WTC11 (cell line): Measurements from ENCODE around the gene ZNF76. TPM values are rescaled to one million over a fixed set of nuclear protein-coding genes. Genes with fewer than 3 reads are reported as not detected.
A peak's percentile ranks its signal among the peaks of the same experiment; 100 is the strongest.

ENCODE experiments used
- ATAC-seq: fragments of 200-7000 bp; cut with Tn5 transposase; 2 replicates; pipeline ENCODE4 v1.10.0; 2021; ENCODE audit warnings: mild to moderate bottlenecking, moderate library complexity
- CTCF ChIA-PET: fragments of 300-600 bp; sonication (Branson Sonifier 250); formaldehyde crosslinking; loops from one replicate; lab custom pipeline; 2021; ENCODE audit warnings: antibody characterized with exemption; lab: Charles Lee
- POLR2A ChIA-PET: fragments of 350-600 bp; sonication (Branson Sonifier 250); formaldehyde crosslinking; loops from one replicate; lab custom pipeline; 2021; ENCODE audit warnings: antibody characterized with exemption; lab: Charles Lee
- DNase-seq: peaks from one replicate; pipeline ENCODE4 v3.0.0; 2021; ENCODE audit warnings: low spot score
- H3K27ac Mint-ChIP-seq: 2 replicates; pipeline ENCODE4 v1.8.0; 2021; ENCODE audit warnings: mixed read lengths
- H3K27me3 Mint-ChIP-seq: 2 replicates; pipeline ENCODE4 v1.8.0; 2021; ENCODE audit warnings: low read depth, mild to moderate bottlenecking, moderate library complexity, mixed read lengths
- H3K36me3 Mint-ChIP-seq: 2 replicates; pipeline ENCODE4 v1.8.0; 2021; ENCODE audit warnings: mixed read lengths
- H3K4me1 Mint-ChIP-seq: 2 replicates; pipeline ENCODE4 v1.8.0; 2022; ENCODE audit warnings: mixed read lengths
- H3K4me3 Mint-ChIP-seq: 2 replicates; pipeline ENCODE4 v1.8.0; 2021; ENCODE audit warnings: mild to moderate bottlenecking, moderate library complexity, mixed read lengths
- H3K9me3 Mint-ChIP-seq: 2 replicates; pipeline ENCODE4 v1.8.0; 2021; ENCODE audit warnings: mixed read lengths
- AR ChIP-seq: fragments of 250-450 bp; sonication (Bioruptor Pico); IDR thresholded peaks from 2 replicates; pipeline ENCODE4 v1.9.0; 2021; ENCODE audit warnings: mild to moderate bottlenecking
- ARID4B ChIP-seq: sonication (generic); formaldehyde crosslinking; IDR thresholded peaks from 2 replicates; pipeline ENCODE4 v1.8.0; 2023; ENCODE audit warnings: missing genetic modification reagents, mild to moderate bottlenecking, borderline replicate concordance
- ATF3 ChIP-seq: sonication (generic); formaldehyde crosslinking; conservative IDR thresholded peaks from 2 replicates; pipeline ENCODE4 v1.8.1; 2022; ENCODE audit warnings: mild to moderate bottlenecking, missing genetic modification reagents
- ESRRA ChIP-seq: sonication (generic); formaldehyde crosslinking; IDR thresholded peaks from 2 replicates; pipeline ENCODE4 v1.8.1; 2022; ENCODE audit warnings: mild to moderate bottlenecking, missing genetic modification reagents, borderline replicate concordance
- JUN ChIP-seq: sonication (generic); formaldehyde crosslinking; IDR thresholded peaks from 2 replicates; pipeline ENCODE4 v1.8.0; 2023; ENCODE audit warnings: mild to moderate bottlenecking, missing genetic modification reagents
- NFE2L1 ChIP-seq: sonication (generic); formaldehyde crosslinking; IDR thresholded peaks from 2 replicates; pipeline ENCODE4 v1.8.1; 2023; ENCODE audit warnings: missing genetic modification reagents
- RELA ChIP-seq: sonication (generic); formaldehyde crosslinking; IDR thresholded peaks from 2 replicates; pipeline ENCODE4 v1.8.1; 2022; ENCODE audit warnings: missing genetic modification reagents, mild to moderate bottlenecking, borderline replicate concordance
- SMAD4 ChIP-seq: sonication (generic); formaldehyde crosslinking; IDR thresholded peaks from 2 replicates; pipeline ENCODE4 v1.8.0; 2022; ENCODE audit warnings: mild to moderate bottlenecking, missing genetic modification reagents
- TEAD1 ChIP-seq: sonication (generic); formaldehyde crosslinking; IDR thresholded peaks from 2 replicates; pipeline ENCODE4 v1.8.0; 2022; ENCODE audit warnings: mild to moderate bottlenecking, missing genetic modification reagents
- ZNF263 ChIP-seq: sonication (generic); formaldehyde crosslinking; IDR thresholded peaks from 2 replicates; pipeline ENCODE4 v1.8.1; 2022; ENCODE audit warnings: low read depth, mild to moderate bottlenecking, moderate library complexity, missing genetic modification reagents
- ZNF317 ChIP-seq: sonication (generic); formaldehyde crosslinking; IDR thresholded peaks from 2 replicates; pipeline ENCODE4 v1.8.1; 2023; ENCODE audit warnings: low read depth, mild to moderate bottlenecking, moderate library complexity, missing genetic modification reagents, borderline replicate concordance
- ZNF425 ChIP-seq: fragments of 250-450 bp; sonication (Bioruptor Pico); conservative IDR thresholded peaks from 2 replicates; pipeline ENCODE4 v1.9.0; 2021; ENCODE audit warnings: mild to moderate bottlenecking
- total RNA-seq: library from RNA; stranded (reverse); gene quantifications from 3 replicates; pipeline ENCODE4 v1.2.3, GENCODE V29; 2021

ZNF76 gene
- total RNA-seq, 1 experiment from 2014 or later: 25.8 TPM

DNA sequence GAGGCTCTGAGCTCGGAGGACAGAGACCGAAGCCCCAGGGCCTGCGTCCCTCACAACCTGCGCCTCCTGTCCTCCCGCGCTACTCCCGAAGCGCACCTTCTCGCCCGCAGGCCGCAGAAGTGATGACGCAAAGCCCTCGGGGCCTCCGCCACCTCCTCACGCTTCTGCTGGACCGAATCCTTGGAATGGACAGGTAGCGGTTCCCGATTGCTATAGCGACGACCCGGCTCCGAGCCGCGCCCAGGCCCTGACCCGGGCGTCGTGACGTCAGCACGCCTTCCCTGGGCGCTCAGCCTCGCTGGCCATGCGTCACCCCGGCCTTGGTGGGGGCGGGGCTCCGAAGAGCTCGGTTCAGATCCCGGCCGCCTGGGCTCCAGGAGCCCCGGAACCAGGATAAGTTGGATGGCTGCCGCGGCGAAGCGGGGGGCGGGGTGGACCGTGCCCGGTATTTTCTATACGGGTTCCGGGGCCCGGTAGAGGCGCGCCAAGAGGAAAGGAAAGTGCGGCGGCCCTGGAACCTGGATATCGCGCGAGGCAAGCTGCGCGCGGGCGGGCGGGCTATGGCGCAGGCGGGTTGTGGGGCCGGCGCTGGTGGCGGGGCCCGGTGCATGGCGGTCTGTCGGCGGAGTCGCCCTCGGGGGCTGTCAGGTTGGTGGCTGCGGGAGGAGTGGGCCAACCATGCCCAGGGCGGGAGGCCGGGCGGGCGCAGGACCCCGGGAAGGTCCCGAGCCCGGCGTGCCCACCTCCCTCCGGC is at the start of gene ZNF76 (continued):
- peak; percentile 22; the same call in 1 of the 2 replicates for TF ChIP-seq ARID4B (CRISPR knock-in tag)
- TF ChIP-seq ZNF317 (CRISPR knock-in tag): 0 out of 2 replicates have a peak, but pooled peaks have one; percentile 38
- TF ChIP-seq ZNF425: peak; percentile 29; the same call in 1 of the 2 replicates
- TF ChIP-seq RELA (CRISPR knock-in tag): no peak; the same call in 1 of the 2 replicates
- 0 out of 2 replicates have a peak, but pooled peaks have one; percentile 16 for TF ChIP-seq ESRRA (CRISPR knock-in tag)
- TF ChIP-seq AR (CRISPR knock-in tag): no peak; the same call in 1 of the 2 replicates
- no peak for TF ChIP-seq ATF3 (CRISPR knock-in tag)
- TF ChIP-seq JUN (CRISPR knock-in tag): no peak; the same call in 1 of the 2 replicates

- no peaks in the 10 kb centered on the region for H3K9me3 Mint-ChIP-seq
- H3K4me3 Mint-ChIP-seq: peak overlapping the region; percentile 80
- no peak for TF ChIP-seq ZNF263 (CRISPR knock-in tag)
- TF ChIP-seq ATF3 (CRISPR knock-in tag): no peak
- no peak for TF ChIP-seq NFE2L1
- TF ChIP-seq SMAD4 (CRISPR knock-in tag): no peak
- 0 out of 2 replicates have a peak, but pooled peaks have one; percentile 9 for TF ChIP-seq TEAD1 (CRISPR knock-in tag)
- H3K27ac Mint-ChIP-seq: no peak overlapping the region
- peak; percentile 49 for ATAC-seq
- H3K27me3 Mint-ChIP-seq: peaks cover 85% of the 10 kb centered on the region
- peak; percentile 87 for DNase-seq
- no peaks in the 10 kb centered on the region for H3K36me3 Mint-ChIP-seq
- ChIA-PET POLR2A (interaction anchor here (1.2 to 1.9 kb wide), 4 partner anchors 16 to 65 kb away, joined by 3 to 7 read pairs (median 4); partner anchors contain the start of gene ZNF76), CTCF (interaction anchor here (1.0 to 5.1 kb wide), 8 partner anchors 9 to 227 kb away, joined by 3 to 54 read pairs (median 6); no protein-coding TSS in a partner anchor)
- H3K4me1 Mint-ChIP-seq: peaks cover 43% of the 10 kb centered on the region
These were observed 46.2 kb upstream of the ZNF76 start for GRCh38 chr6:35213298-35213791.
